HUDEP-2 (cell line): ENCODE measurements around the gene ERVK3-1.
A peak's percentile ranks its signal among the peaks of the same experiment; 100 is the strongest.
"Not testable (repeated sequence)": the region's sequence is repeated elsewhere in the genome, so short reads cannot be mapped to it uniquely, and the experiment has no call there.

Experiments used
- DNase-seq, 76 experiments: peaks; one replicate each; lab custom pipeline; 2025; ENCODE audit not compliant: unreplicated experiment in 76 of 76; lab: John Stamatoyannopoulos, UW

Gene ERVK3-1, protein sequence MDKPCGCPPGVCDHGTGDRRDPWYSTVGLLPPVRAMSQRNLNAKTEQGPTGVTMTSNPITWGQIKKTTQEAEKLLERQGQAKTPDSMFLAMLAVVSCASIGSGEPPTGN

DNA sequence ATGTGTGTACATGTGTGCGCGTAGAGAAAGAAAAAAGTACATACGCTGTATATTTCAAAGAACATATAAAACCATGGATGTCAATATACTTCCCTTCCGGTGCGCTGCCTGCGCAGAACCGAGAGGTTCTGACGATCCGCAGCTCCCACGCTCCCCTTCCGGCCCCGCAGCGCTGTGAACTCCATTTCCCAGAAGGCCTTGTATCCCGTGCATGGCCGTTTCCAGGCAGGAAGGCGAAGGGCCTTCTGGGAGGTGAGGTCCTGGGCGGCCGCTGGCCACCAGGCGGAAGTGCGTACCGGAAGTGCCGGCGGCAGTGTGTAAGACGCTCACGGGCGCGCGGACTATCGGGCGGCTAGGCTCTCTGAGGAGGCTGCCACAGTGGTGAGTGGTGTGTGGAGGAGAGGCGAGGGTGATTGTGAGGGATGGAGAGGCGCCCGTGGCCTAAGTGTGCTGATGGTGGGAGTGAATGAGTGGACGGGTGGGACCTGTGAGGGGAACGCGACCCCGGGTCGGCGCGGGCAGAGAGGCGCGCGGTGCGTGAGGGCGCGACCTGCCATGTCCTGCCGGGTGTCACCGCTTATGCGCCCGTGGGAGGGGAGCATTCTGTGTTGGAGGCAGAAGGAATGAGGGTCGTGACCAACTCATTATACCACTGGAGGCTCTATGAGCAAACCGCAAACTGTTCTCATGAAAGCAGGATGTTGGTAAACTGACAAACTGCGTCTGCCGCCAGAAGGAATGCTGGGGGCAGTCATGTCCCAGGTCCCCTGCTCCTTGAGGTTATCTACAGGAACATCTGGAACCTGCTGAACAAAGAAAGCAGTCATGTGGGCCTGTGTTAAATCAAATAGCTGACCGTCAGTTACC lies at the start of gene ERVK3-1:
Gene ERVK3-1 (plus strand): TSS at position 313 of the 867 bp plus-strand sequence. CDS start 6,792 bp downstream, outside the sequence.
- peak; percentile 50 to 99 (median 98) for DNase-seq

DNA sequence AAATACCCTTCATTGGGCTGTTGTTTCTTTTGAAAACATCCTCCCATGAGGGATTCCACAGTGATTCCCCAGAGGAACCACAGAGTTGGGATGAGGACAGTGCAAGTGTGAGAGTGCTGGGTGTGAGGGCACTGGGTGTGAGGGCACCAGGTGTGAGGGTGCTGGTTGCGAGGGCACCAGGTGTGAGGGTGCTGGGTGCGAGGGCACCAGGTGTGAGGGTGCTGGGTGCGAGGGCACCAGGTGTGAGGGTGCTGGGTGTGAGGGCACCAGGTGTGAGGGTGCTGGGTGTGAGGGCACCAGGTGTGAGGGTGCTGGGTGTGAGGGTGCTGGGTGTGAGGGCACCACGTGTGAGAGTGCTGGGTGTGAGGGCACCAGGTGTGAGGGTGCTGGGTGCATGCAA lies 46.9 kb upstream of the ERVK3-1 start:
- DNase-seq: not testable (repeated sequence)

DNA sequence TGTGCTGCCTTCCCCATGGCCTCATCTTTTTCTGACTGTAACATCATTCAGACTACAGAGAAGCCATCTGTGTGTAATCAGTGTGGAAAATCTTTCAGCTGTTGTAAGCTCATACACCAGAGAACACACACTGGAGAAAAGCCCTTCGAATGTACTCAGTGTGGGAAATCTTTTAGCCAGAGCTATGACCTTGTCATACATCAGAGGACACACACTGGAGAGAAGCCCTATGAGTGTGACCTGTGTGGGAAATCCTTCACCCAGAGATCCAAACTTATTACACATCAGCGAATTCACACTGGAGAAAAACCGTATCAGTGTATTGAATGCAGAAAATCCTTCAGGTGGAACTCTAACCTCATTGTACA lies 43.6 kb upstream of the ERVK3-1 start:
- DNase-seq: no peak

DNA sequence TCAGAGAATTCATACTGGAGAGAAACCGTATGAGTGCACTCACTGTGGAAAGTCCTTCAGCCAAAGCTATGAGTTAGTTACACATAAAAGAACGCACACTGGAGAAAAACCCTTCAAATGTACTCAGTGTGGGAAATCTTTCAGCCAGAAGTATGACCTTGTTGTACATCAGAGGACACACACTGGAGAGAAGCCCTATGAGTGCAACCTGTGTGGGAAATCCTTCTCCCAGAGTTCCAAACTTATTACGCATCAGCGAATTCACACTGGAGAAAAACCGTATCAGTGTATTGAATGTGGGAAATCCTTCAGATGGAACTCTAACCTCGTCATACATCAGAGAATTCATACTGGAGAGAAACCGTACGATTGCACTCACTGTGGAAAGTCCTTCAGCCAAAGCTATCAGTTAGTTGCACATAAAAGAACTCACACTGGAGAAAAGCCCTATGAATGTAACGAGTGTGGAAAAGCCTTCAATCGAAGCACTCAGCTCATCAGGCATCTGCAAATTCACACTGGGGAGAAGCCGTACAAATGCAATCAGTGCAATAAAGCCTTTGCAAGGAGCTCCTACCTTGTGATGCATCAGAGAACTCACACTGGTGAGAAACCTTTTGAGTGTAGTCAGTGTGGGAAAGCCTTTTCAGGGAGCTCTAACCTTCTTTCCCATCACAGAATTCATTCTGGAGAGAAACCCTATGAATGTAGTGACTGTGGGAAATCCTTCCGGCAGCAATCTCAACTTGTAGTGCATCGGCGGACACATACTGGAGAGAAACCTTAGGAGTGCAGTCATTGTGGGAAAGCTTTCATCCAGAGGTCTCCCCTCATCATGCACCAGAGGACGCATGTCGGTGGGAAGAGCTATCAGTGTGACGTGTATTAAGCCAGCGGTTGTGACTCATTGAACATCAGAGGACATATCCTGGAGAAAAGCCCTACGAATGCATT lies 42.9 kb upstream of the ERVK3-1 start:
- no peak for DNase-seq

DNA sequence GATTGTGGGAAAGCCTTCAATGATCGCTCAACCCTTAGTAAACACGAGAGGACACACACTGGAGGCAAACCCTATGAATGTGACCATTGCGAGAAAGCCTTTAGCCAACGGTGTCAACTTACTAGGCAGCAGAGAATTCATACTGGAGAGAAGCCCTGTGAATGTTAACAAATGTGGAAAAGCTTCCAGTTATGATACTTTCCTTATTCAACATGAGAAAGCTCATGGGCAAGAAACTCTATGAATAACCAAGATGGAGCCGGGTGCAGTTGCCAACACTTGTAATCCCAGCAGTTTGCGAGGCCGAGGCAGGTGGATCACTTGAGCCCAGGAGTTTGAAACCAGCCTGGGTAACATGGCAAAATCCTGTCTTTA lies 42.3 kb upstream of the ERVK3-1 start:
- no peak for DNase-seq

DNA sequence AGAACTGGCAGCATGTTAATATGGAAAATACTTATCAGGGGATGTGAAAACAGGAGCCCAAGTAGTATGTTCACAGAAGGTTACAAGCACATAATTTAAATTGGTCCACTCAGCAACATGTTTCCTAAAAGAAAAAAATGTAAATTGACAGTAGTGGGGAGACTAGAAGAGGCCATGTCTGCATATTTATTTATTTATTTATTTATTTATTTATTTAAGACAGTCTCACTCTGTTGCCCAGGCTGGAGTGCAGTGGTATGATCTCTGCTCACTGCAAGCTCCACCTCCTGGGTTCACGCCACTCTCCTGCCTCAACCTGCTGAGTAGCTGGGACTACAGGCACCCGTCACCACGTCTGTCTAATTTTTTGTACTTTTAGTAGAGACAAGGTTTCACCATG lies 40.1 kb upstream of the ERVK3-1 start:
- no peak for DNase-seq

DNA sequence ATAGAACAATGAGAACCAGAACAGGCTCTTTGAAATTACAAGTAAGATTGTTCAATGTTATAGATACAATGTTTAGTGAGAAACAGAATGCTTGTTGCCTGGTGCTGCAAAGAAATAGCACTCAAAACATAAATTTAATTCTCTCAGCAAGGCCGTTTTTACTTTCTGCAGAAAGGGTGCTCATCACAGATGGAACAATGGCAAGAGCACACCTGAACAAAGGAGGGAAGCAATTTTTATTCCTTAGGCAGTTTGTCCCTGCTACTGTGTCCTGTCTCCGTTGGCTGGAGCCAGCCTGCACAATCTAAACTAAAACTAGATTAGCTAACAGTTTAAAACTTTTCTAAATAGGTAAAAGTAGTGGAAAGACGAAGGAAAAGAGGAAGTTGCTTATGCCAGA lies 36.8 kb upstream of the ERVK3-1 start:
- no peak for DNase-seq

DNA sequence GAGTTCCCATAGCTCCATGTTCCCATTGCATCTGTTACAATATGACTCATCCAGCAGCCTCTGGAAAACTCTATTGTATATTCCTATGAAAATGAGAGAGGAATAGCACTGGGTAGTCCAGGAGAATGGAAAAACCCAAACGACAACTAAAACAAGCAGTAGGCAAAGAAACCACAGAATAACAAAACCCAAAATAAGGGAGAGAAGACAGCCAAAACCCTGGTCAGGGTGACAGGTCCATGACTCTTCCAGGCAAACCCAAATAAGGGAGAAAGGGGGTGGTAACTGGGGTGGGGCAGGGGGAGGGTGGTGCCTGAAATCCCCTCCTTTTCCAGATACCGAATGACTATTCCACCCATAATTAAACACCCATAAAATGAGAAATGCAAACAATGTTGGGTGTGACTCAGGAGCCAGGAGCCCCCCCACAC lies 30.4 kb upstream of the ERVK3-1 start:
- DNase-seq: no peak

DNA sequence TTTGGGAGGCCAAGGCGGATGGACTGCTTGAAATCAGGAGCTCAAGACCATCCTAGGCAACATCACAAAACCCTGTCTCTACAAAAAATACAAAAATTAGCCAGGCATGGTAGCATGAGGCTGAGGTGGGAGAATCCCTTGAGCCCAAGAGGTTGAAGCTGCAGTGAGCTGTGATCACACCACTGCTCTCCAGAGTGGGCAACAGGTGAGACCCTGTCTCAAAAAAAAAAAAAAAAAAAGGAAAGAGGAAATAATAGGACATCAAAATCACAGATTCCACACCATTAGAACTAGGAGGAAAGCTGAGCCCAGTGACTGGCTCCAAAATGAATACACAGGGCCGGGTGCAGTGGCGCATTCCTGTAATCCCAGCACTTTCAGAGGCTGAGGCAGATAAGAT lies 29.6 kb upstream of the ERVK3-1 start:
- no peak for DNase-seq

DNA sequence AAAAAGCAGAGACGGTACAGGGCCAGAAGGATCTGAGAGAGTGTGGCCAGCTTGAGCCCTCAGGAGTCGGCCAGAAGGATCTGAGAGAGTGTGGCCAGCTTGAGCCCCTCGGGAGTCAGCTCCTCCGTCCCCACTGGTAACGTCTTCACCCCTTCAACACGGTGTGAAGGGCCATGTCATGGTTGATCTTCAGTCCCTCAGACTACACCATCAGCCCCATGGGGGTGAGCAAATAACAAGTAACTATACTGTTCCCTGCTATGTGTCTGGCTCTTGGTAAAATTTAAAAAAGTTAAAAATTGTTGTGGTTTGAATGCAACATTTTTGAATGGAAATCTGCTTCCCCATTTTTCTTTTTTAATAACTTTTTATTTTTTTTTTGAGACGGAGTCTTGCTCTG lies 28.0 kb upstream of the ERVK3-1 start:
- no peak for DNase-seq

DNA sequence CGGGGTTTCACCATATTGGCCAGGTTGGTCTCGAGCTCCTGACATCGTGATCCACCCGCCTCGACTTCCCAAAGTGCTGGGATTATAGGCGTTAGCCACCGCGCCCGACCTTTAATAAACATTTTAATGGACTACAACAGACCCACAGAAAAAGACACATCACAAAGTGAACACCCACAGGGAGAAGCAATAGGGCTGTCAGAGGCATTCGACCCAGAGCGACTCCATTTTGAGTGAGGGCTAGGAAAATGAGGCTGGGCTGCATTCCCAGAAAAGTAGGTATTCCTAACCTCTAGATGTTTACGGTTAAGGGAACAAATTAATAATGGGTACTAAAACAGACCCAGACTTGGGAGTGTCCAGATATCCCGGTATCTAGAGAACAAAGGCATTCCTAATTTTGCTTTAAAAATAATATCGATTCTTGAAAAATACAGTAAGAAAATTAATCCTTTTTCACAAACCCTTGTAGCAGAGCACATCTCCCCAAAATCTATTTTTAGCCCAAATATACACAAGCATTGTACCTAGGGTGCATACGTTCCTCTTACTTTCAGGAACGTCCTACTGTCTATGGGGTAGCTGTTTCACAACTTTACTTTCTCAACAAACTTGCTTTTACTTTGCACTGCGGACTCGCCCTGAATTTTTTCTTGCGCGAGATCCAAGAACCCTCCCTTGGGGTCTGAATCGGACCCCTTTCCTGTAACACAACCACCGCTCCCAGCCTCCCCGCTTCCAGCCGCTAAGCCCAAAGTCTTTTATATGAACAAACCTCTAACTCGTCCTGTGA lies 27.2 kb upstream of the ERVK3-1 start:
- no peak for DNase-seq

DNA sequence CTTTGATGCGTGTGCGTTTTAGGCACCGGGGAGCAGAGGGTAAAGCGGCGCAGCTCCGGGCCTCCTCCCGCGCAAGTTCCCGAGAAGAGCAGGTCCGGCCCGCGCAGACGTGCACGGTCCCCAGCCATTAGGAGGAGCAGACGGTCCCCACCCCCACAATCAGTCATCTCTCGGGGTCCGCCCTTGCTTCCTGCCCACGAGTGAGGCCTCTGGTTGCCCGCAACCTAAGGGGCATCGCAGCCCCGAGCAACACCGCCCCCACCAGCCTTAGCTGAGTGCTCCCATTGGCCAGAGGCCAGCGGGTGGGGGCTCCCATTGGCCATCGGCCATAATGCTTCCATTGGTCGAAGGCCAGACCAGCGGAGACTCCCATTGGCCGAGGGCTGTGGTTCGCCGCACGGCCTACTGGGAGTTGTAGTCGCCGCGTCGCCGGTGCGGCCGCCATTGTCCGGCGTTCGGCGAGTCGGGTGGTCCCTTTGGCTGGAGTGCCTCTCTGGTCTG lies 26.6 kb upstream of the ERVK3-1 start, which contains the start of gene ZNF8:
Gene ZNF8 (plus strand): TSS at position 415 of the 501 bp plus-strand sequence. CDS start 127 bp downstream, outside the sequence.
- DNase-seq: peak; percentile 88 to 100 (median 100)

DNA sequence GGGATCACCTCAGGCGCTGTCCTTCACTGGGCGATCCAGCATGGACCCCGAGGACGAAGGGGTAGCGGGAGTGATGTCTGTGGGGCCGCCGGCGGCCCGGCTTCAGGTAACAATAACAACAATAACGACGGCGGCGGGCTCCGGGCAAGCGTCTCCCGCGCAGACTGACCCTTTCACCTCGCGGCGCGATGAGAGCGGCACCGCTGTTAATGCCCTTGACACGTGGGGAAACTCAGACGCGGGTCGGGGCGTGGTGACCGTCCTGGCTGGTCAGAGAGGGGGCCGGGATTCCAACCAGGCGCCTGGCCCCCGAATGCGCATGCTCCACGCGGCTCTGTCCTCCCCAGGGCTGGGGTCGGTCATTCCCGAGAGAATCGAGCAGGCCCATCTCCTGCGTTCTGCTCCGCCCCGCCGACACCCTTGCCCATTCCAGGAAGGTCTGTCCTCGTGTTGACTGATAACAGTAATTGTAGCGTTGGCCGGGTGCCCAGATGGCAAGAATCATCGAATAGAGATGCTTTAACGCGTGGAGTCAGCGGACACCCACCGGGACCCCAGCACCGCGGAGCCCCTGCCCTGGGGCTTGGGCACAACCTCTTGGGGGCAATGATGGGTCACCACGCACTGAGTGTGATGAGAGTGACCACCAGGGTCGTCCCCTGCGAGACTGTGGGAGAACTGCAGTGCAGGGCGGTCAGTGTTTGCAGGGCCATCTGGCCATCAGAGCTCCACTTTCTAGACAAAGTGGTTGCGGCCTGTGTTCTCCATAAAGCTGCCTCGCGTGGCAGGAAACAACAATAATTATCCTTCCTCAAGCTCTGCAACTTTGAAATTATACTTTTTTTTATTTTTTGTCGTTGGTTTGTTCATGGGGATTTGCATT lies 25.9 kb upstream of the ERVK3-1 start:
- DNase-seq: peak; percentile 51 to 97 (median 92)

DNA sequence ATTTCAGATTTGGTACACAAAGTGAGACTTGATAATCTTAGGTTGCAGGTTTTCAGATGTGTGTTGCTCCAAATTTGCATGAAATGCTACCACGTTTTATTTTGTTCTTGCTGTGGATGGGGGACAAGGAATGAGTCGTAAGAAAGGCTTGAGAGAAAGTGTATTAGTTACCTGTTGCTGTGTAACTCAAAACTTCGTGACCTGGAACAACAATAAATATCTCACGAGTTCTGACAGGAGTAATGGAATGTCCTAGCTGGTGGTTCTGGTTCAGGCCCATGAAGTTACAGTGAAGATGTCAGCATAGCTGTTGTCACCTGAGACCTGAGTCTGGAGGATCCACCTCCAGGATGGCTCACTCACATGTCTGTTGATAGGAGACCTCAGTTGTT lies 25.3 kb upstream of the ERVK3-1 start:
- no peak for DNase-seq

DNA sequence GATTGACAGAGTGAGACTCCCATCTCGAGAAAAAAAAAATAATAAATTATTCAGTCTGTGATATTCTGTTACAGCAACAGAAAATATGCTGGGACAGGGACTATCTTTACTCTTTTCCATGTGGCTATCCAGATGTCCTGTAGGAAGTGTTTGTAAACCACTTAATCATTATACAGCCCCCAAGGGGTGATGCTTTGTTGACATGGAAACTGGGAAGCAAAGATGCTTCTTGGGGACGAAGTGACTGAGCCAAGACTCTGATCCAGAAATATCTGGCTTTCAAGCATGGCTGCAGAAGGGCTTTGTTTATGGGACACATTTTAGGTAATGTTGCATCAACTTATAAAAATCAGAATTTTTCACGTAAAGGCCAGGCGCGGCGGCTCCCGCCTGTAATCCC lies 21.0 kb upstream of the ERVK3-1 start:
- no peak for DNase-seq

DNA sequence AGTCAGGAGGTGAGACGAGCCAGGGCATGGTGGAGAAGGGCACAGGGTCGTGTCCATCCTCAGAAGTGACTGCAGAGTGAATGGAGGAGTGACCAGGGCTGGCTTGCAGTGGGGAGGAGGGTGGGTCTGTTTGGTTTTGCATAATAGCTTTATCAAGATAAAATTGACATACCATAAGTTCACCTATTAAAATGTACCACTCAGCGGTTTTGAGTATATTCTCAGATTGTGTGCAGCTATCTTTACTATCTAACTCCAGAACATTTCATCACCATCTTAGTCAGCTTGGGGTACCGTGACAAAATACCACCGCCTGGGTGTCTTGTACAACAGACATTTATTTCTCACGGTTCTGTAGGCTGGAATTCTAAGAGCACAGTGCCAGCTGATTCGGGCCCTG lies 13.2 kb upstream of the ERVK3-1 start:
- no peak for DNase-seq

DNA sequence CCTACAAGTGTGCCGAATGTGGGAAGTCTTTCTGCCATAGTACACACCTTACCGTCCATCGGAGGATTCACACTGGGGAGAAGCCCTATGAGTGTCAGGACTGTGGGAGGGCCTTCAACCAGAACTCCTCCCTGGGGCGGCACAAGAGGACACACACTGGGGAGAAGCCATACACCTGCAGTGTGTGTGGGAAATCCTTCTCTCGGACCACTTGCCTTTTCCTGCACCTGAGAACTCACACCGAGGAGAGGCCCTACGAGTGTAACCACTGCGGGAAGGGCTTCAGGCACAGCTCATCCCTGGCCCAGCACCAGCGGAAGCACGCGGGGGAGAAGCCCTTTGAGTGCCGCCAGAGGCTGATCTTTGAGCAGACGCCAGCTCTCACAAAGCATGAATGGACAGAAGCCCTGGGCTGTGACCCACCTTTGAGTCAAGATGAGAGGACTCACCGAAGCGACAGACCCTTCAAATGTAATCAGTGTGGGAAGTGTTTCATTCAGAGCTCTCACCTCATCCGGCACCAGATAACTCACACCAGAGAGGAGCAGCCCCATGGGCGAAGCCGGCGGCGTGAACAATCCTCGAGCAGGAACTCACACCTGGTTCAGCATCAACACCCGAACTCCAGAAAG lies 10.3 kb upstream of the ERVK3-1 start:
- no peak for DNase-seq

DNA sequence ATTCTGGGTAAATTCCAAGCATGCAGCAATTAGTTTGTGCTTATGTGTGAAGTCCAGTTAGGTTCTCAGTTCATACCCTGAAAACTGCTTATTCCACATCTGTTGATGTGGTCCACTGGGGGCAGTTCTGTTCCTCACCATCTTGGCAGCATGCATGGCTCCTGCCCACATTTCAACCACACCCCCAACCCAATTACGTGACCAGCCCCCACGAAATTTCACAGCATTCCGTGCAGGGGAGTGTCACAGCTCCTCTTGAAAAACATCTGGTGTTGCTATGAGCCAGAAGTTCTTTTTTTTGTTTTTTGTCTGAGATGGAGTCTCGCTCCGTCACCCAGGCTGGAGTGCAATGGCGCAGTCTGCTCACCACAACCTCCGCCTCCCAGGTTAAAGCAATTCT lies 9.1 kb upstream of the ERVK3-1 start:
- no peak for DNase-seq

DNA sequence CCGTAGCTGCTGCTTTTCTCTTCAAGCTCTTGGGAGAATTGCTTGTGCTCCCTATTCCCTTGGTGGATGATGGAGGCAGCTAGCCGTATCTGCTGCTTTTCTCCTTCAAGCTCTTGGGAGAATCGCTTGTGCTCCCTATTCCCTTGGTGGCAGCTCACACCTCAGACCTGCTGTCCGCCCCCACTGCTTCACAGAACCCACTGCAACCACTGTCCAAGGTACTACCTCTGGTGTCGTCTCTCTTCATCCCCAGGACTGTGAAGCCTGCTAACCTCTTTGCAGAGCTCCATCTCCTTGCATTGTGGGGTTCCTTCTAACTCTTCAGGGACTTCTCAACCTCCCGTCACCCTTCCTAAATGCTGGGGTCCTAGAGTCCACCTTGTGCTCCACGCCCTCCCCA lies 4.6 kb upstream of the ERVK3-1 start:
- no peak for DNase-seq
